Stimulated activated CD8-positive, alpha-beta memory T cell treated with anti-CD3 and anti-CD28 coated beads, Interleukin-15, amount 100 ng/mL, for 48 hours (primary cell): ENCODE results near the gene LEMD3.

ENCODE experiments used
- DNase-seq, 2 donors: peaks; one replicate each; pipeline ENCODE4 v3.0.0-alpha.2; 2020; ENCODE audit warnings: low read depth in 2 of 2

Gene LEMD3

DNA sequence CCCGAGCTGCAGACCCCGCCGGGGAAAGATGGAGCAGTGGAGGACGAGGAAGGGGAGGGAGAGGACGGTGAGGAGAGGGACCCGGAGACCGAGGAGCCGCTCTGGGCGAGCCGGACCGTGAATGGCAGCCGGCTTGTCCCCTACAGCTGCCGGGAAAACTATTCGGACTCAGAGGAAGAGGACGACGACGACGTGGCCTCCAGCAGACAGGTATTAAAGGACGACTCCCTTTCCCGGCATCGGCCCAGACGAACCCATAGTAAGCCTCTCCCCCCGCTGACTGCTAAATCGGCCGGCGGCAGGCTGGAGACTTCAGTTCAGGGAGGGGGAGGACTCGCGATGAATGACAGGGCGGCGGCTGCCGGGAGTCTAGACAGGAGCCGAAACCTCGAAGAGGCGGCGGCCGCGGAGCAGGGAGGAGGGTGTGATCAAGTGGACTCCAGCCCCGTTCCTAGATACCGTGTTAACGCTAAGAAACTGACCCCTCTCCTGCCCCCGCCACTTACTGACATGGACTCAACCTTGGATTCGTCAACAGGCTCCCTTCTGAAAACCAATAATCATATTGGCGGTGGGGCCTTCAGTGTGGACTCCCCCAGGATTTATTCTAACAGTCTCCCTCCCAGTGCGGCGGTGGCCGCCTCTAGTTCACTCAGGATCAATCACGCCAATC, 962 bp downstream of the LEMD3 start:
- DNase-seq: peak; percentile 41 to 46

DNA sequence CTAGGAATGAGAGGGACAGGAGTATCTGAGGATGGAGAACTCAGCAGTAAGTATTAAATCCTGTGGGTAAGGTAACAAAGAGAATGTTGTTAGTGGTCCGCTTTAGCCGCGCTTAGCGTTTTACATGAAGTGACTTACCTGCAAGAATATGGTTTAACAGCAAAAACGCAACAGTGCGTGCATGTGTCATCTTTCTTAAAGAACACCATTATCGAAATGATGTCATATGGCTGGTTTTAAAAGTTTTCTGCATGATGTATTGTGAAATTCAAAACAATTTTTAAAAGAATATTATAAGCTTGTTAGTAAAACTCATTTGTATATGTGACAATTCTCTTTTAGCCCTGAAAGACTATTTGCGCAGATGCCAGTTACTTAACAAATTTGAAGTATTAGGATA, 1.7 kb downstream of the LEMD3 start:
- no peak for DNase-seq

DNA sequence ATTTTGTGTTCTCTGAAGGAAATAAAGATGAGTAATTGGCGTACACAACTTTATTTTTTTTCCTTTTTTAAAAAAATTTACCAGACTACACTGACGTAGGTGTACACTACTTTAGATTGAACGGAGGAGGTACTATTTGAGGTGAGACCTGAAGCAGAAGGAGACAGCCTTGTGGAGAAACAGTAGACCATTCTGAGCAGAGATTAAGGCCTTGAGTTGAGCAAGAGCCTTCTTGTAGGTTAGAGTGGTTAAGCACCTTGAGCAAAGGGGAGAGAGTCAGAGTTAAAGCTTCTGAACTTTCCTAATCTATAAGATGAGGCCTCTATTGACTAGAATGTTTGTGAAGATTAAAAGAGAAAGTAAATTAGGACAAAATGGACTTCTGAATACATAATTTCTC, 2.5 kb downstream of the LEMD3 start:
- DNase-seq: no peak

DNA sequence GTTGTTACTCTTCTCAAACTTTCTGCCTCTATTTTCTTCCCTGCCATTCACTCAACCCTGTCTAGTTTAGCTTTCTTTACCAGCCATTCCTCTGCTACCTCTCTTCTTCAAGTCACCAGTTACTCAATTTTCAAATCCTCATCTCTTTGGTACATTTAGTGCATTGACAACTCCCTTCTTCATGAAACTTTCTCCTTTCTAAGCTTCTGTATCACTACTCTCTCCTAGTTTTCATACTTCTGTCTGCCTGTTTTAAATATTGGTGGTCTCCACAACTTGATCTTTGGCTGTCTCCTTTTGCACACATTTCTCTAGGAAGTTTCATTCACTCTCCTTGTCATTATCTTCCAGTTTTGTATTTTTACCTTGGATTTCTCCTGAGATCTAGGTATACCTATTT, 6.0 kb downstream of the LEMD3 start:
- DNase-seq: no peak

DNA sequence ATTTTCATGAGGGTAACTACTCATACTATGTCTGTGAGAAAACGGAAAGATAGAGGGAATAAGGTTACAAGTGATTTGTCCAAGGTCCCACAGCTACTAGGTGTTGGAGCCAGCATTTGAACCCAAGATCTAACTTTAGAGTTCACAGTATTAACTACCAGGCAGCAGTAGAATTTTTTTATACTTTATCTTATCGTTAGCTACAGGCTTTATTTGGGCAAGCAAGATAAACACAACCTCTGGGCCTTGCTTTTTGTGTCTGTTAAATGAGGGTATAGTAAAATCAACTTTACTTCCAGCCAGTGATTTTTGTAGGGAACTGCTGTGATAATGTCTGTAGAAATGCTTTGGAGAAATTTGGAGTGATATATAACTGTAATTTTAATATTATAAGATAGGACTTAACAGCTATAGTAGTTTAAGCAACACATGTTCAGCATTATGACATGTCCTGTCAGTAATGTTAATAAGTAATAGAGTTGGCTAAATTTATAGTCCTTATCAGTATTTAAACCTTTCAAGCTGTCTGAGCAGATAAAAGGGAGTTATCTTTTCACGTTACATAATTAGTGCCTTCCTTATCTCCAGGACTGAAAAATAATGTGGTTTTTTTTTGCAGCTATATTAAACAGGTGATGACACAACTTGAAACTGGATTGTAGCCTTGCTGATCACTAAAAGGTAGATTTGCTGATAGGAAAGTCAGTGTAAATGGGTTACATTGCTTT, 12.8 kb downstream of the LEMD3 start:
- no peak for DNase-seq

DNA sequence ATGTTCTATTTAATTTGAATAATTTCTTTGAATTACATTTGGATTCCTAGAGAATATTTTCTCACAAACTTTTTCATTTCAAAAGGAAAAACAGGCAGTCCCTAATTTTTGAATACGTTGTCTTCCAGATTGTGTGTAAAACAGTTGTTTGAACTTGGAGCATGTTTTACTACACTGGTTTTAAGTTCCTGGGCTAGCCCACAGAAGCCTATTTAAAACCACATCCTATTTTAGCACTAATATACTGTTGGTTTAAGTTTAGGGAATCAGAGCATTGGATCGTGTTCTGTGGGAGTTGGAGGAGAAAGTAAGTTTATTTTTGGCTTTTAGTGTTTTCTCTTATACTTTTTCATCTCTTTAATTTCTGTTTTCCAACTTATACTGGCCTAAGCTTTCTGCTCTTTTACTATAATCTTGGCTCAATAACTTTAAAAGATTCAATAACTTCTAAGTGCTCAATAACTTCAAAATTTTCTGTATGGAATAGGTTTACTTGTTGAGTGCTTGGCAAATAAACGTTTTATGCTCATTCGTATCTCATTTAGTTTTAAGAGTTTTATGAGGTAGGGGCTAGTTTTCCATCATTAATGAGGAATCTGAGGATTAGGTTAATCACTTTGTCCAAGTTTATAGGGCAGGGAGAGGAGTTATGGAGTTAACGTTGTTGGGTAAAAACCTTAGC, 14.9 kb downstream of the LEMD3 start:
- no peak for DNase-seq

DNA sequence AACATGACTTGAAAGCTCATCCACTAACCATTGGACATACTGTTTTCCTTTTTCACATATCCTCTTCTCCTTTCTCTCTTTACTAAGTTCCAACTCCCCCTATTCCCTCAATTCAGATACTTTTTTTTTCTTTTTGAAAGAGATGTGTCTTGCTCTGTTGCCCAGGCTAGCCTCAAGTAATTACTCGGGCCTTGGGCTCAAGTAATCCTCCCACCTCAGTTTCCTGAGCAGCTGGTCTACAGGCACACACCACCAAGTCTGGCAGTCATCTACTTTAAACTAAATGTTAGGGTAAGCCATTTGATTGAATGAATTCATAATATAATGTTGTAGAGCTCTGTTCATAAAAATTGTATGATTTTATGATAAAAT, 15.5 kb downstream of the LEMD3 start:
- DNase-seq: no peak

DNA sequence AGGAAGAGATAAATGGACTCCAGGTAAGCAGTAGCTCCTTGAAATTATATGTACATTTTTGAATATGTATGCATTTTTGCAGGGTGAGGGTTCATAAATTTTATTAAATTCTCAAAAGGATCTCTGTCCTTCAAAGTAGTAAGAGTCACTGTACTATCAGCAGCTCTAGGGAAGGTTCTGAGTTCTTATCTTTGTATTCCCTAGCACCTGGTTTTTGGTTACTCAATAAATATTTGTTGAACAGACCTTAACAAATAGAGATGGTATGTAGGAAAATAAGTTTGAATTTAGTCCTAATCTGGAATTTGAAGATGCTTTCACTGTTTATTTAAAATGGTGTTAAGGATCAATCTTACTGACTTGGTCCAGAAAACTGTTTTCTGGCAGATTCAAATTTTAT, 18.3 kb downstream of the LEMD3 start:
- DNase-seq: no peak

DNA sequence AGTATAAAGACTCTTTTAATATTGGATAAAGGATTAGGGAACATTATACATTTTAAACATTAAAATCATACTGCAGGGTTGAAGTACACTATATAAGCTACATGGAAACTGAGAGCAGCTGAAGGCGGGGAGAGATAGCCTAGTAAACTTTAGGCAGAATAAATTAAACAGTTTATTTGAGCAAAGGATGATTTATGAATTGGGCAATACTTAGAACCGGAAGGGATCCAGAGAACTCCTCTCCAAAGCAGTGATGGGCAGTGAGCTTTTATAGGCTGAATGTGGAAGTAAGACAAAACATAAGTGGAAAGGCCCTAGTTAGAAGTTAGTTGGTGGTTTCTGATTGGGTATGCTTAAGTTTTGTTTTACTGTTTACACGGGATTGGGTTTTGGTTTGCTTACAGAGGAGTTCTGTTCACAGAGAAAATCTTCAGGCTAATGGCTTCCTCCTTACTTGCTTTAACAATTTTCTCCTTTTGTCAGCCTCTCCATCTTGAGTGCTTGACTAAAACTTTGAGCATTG, 18.9 kb downstream of the LEMD3 start:
- no peak for DNase-seq

DNA sequence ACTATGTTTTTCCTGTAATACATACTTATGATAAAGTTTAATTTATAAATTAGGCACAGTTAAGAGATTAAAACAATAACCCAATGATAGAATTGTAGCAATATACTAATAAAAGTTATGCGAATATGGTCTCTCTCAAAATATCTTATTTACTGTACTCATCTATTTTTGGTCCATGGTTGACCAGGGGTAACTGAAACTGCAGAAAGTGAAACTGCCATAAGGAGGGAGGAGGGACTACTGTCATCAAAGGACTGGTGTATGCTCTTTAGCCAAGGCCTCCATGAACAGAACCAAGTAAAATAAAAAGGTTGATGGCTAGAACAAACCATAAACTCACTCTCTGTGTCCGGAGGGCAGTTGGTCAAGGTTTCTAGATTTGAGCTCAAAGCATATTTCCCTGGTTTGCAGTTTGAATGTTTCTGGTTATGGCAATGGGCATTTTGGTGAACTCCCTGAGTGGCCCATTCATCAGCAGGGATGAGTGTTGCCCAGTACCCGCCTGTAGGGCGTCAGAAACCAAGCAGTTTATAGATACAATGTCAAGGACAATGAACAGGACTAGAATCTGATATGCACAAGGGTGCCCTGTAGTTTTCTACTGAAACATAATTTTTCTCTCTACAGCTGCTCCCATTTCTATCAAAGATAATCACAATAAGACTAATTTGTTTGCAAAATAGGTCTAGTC, 19.8 kb downstream of the LEMD3 start:
- no peak for DNase-seq

DNA sequence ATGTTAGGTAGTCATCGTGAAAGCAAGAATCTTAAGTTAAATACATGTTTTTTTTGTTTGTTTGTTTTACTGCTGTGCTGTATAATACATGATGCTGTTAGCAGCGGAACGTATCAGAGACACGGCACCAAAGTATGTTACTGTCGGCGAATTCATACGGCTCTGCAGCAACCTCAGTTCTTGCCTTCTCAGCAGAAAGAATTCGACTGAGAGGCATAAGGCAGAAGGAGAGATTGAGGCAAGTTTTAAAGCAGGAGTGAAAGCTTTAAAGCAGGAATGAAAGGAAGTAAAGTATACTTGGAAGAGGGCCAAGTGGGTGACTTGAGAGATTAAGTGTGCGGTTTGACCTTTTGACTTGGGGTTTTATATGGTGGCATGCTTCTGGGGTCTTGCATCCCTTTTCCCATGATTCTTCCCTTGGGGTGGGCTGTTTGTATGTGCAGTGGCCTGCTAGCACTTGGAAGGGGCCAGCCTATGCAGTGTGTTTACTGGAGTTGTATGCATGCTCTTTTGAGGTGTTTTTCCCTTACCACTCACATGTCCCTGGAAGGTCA, 23.7 kb downstream of the LEMD3 start:
- no peak for DNase-seq

DNA sequence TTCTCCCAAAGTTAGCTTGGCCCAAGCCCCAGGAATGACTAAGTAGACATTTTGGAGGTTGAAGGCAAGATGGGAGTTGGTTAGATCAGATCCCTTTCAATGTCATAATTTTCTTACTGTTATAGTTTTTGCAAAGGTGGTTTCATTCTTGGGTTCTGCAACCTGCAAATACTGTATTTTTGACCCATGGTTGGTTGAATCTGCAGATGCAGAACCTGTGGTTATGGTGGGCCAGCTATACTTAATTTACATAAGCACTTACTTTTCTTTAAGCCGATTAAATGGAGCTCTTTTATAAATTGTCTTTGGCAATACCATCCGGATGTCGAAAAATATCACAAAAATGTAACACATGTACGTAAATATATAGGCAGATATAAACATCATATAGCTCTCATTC, 25.6 kb downstream of the LEMD3 start:
- no peak for DNase-seq

DNA sequence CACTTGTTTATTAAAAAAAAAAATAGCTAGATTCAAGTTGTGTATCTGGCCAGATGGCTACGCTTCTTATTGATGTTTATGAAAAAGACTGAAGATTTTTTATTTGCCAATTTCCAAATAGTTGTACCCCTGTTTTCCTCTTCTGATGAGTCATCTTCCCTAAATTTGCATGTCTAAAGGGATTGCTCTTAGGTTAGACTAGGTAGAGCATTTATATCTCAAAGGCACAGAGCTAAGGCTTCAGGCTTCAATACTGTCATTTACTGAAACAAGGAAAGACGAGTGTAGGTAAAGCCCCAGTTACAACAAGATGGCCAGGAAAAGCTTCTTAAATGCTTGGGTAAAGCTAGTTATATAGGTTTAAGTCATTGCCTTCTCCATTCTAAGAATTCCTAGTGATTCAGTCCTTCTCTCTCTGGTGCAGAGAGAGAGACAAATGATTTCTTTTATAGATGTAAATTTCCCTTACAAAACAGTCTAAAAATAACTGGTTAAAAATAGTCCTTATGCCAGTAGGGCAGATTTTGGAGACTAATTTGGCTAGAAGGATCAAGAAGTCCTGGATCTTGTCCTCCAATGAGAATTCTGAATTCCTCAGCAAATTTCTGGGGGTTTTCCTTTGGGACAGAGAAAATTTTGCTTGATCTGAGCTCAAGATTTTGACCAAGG, 26.1 kb downstream of the LEMD3 start:
- no peak for DNase-seq

DNA sequence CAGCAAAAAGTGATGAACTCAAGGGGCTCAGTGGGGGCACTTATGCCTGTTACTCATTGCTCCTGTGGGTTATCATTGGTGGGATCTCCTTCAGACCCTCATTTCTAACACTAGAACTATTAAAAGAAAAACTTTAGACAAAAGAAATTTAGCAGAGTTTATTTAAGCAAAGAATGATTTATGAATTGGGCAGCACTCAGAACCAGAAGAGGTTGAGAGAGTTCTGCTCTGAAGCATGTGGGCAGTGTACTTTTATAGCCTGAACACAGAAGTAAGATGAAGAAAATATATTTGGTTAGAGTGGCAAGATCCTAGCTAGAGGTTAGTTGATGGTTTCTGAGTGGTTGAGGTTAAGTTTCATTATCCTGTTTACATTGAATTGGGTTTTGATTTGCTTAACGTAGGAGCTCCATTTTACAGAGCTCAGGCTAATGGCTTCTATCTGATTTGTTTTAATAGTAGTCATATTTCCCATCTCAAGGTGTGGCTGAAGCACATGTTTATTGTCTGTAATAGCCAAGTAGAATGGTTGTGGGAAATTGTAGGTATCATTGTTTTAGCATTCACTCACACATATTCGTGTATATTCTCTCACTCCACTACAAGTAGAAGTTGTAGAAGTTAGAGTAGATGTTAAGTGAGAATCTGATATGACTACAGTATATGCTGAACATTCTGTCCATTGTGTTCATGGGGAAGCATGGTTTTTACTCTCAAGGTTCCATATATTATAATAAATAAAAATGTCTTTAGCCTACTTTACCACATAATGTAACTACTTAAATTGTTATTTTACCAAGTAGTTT, 27.6 kb downstream of the LEMD3 start:
- no peak for DNase-seq

DNA sequence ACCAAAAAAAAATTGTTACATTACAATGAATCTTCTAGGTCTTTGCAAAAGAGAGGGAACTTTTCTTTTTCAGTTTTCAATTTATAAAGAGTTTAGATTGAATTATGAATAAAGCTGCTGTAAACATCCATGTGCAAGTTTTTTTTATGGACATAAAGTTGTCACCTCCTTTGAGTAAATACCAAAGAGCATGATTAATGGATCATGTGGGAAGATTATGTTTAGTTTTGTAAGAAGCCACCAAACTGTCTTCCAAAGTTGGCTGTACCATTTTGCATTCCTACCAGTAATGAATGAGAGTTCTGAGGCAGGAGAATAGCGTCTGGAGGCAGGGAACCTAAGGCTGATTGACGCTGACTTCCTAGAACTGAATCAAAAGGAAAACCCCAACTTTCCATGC, 30.2 kb downstream of the LEMD3 start:
- no peak for DNase-seq

DNA sequence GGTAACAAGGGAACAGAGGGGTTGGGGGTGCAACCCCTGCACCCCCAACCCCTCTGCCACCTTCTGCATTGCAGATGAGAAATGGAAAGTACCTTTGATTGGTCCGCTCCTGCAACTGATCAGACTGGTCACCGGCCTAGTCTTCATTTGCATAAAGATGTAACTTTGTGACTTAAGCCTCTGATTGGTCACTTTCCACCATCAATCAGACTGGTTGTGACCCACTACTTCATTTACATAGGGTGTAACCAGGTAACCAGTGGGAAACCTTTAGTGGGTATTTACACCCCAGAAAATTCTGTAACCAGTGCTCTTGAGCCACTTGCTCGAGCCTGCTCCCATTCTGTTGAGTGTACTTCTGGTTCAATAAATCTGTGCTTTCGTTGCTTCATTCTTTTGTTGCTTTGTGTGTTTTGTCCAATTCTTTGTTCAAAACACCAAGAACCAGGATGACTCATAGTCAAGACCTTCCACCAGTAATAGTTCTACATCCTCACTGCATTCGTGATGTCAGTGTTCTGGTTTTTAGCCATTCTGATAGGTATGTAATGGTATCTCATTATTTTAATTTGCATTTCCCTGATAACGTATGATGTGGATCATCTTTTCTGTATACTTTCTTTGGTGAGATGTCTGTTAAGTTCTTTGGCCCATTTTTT, 30.8 kb downstream of the LEMD3 start:
- DNase-seq: no peak

DNA sequence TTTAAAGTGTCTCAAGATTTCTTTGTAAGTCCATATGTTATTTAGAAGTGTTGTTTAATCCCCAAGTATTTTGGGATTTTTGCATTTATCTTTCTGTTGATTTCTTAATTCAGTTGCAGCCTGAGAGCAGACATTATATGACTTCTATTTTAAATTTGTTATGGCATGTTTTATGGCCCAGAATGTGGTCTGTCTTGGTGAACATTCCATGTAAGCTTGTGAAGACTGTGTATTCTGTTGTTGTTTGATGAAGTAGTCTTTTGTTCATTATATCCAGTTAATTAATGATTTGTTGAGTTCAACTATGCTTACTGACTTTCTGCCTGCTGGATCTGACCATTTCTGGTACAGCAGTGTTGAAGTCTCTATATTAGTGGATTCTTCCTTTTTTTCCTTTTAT, 34.0 kb downstream of the LEMD3 start:
- DNase-seq: no peak

DNA sequence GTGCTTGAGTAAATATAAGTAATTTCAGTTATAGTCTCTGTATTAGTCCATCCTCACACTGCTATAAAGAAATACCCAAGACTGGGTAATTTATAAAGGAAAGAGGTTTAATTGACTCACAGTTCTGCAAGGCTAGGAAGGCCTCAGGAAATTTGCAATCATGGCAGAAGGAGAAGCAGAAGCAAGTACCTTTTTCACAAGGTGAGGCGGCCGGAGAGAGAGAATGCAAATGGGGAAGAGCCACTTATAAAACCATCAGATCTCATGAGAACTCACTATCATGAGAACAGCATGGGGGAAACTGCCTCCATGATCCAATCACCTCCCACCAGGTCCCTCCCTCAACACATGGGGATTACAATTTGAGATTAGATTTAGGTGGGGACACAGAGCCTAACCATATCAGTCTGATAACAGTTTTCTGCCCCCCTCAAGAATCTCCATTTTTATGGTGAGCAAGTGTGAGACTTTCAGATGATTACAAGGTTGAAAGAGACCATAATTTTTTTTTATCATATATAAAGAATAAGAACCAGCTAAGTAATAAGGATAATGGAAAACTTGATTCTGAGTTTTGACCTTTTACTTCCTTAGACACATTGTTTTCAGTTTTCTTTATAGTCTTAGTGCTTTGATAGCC, 35.6 kb downstream of the LEMD3 start:
- DNase-seq: no peak

DNA sequence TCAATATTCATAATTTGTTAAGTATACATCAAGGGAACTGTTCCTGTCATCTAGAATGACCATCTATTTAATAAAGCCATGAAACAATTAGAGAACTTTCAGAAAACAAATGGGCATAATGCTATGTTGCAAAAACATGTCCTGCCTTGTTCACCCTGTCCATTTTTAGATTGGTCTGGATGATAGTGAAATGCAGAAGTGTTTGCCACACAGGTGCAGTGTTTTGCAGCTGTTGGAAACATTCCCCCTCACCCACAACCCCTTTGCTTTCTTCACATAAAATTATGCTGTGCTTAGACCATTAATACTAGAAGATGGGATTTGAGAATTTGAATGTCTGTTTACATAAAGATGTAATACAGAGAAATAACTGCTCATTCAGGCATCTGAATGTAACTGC, 36.5 kb downstream of the LEMD3 start:
- DNase-seq: no peak

DNA sequence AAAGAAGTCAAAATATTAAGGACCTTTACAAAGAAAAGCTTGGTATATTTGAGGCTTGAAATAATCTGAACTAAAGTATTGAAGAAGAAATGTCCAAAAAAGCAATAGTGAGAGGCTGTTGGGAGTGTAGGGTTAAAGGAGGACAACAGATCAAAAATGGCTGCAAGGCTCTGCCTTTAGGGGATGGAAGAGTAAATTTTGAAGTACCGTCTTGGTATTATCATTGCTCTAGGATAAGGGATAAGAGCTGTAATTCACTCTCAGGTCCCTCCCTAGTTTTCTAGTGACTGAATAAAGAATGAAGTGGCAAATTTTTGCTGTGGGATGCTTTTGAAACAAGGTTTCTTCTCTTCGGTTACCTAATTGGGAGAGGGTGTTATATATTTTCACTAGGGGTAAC, 38.7 kb downstream of the LEMD3 start:
- DNase-seq: no peak
